Right lung (tissue), 5 donors: Measurements from ENCODE around the gene BHLHE40. TPM values are rescaled to one million over a fixed set of nuclear protein-coding genes. Genes with fewer than 3 reads are reported as not detected.
"Not testable (repeated sequence)": the region's sequence is repeated elsewhere in the genome, so short reads cannot be mapped to it uniquely, and the experiment has no call there.

Source experiments
- DNase-seq, 2 donors: peaks; one replicate each; pipeline ENCODE4 v3.0.0-alpha.2; 2013
- polyA plus RNA-seq, 5 donors: library from polyadenylated mRNA; unstranded; fragments of 120-200 nt; gene quantifications; one replicate each; pipeline versions ENCODE4 v1.2.1 to v1.2.3, GENCODE V29; 2013; ENCODE audit warnings: inconsistent platforms in 1 of 5, low replicate concordance in 1 of 5; ENCODE audit not compliant: insufficient read length in 5 of 5, insufficient read depth in 1 of 5

BHLHE40 gene
- polyA plus RNA-seq, 5 donors, result 9.7 to 31.7 (median 20.7) TPM

- DNase-seq, result no peak
Measured at GRCh38 chr3:4957978-4958377, 21.3 kb upstream of the BHLHE40 start.

- no peak for DNase-seq
Measured at GRCh38 chr3:4959180-4959579, 20.1 kb upstream of the BHLHE40 start.

DNA sequence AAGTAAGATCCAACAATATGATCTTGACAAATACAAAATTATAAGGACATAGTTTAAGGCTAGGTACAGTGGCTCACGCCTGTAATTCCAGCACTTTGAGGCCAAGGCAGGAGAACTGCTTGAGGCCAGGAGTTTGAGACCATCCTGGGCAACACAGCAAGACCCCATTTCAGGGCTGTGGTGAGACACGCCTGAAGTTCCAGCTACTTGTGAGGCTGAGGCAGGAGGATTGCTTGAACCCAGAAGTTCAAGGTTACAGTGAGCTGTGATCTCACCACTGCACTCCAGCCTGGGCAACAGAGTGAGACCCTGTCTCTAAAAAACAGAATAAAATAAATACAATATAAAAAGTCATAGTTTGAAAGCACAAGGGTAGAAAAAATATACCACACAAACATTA, 17.4 kb upstream of the BHLHE40 start:
- DNase-seq, result not testable (repeated sequence)

DNA sequence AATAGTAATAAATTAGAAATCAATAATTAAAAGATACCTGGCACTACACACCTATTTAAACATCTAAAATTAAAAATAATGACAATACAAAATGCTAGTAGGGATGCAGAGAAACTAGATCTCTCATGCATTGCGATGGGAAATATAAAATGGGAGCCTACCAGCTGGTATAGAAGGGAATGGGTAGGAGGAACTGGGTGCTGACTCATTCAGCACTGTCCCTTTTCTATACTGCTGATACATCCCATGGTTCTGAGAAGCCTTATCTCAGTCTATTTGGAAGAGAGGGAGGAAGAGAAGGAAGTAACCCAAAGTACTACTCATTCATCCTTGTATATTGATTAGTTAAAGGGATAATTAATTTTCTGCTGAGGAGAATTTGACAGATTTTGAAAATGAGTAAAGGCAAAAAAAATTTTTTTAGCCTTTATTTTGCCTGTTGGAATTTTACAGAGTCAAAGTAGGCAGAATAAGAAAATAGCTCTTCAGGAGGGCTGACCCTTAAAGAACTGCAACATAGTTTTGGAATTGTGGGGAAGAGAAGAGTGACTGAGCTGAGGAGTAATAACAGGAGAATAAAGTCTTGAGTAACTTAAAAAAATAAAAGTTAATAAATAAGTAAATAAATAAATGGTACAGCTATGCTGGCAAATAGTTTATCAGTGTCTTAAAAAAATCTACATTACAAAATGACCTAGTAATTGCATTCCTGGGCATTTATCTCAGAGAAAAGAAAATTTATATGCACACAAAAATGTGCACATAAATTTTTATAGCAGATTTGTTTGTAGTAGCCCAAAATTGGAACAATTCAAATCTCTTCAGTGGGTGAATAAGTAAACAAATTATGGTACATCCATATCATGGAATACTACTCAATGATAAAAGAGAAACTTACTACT, 15.3 kb upstream of the BHLHE40 start:
- no peak for DNase-seq

GRCh38 chr3:4966006-4966405, 13.2 kb upstream of the BHLHE40 start:
- not testable (repeated sequence) for DNase-seq

DNA sequence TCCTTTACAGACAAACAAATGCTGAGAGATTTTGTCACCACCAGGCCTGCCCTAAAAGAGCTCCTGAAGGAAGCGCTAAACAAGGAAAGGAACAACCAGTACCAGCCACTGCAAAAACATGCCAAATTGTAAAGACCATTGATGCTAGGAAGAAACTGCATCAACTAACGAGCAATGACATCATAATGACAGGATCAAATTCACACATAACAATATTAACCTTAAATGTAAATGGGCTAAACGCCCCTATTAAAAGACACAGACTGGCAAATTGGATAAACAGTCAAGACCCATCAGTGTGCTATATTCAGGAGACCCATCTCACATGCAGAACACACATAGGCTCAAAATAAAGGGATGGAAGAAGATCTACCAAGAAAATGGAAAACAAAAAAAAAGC, 11.6 kb upstream of the BHLHE40 start:
- not testable (repeated sequence) for DNase-seq

DNA sequence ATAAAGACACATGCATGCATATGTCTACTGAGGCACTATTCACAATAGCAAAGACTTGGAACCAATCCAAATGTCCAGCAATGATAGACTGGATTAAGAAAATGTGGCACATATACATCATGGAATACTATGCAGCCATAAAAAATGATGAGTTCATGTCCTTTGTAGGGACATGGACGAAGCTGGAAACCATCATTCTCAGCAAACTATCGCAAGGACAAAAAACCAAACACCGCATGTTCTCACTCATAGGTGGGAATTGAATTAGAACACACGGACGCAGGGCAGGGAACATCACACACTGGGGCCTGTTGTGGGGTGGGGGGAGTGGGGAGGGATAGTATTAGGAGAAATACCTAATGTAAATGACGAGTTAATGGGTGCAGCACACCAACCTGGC, 7.8 kb upstream of the BHLHE40 start:
- DNase-seq, result not testable (repeated sequence)

DNA sequence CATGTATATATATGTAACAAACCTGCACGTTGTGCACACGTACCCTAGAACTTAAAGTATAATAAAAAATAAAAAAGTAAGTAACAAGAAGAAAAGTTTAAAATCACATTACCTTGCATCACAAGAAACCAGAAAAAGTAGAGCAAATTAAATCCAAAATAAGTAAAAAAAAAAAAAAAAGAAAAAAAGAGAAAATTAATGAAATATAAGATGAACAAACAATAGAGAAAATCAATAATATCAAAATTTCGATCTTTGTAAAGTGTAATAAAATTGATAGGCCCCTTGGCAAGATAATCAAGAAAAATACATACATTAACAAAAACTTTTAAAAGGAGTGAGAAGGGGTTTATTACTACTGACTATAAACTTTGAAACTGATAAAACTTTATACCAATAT, 7.4 kb upstream of the BHLHE40 start:
- no peak for DNase-seq

DNA sequence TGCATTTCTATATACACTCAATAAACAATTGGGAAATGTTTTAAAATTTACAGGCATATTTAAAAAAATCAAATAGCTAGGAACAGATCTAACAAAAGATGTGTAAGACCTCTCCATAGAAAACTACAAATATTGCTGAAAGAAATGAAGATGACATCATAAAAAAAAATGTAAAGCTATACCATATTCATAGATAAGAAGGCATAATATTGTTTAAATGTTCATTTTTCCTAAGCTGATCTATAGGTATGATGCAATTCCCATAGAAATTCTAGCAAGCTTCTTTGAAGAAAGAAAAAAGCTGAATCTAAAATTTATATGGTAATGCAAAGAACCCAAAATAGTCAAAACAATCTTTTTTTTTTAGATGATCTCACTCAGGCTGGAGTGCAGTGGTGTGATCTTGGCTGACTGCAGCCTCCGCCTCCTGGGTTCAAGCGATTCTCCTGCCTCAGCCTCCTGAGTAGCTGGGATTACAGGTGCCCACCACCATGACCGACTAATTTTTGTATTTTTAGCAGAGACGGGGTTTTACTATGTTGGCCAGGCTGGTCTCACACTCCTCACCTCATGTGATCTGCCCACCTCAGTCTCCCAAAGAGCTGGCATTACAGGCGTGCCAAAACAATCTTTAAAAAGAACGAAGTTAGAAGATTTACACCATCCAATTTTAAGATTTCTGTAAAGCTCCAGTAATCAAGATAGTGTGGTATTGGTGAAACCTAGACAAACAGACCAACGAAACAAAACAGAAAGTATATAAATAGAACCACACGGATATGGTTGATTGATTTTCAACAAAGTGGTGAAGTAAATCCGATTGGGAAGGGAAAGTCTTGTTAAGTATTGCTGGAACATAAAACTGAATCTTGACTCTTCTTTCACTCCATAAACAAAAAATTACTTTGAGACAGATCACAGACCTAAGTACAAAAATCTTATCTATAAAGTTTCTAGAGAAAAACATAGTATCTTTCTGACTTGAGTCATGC, 6.3 kb upstream of the BHLHE40 start:
- no peak for DNase-seq

- no peak for DNase-seq
Measured at GRCh38 chr3:4974154-4974553, 5.1 kb upstream of the BHLHE40 start.

- DNase-seq, result no peak
Measured at GRCh38 chr3:4976109-4976508, 3.1 kb upstream of the BHLHE40 start.

- peak; percentile 70 to 71 for DNase-seq
Measured at GRCh38 chr3:4977001-4977852, 2.0 kb upstream of the BHLHE40 start.

- DNase-seq, result peak in 1 of 2 donors; percentile 36
Measured at GRCh38 chr3:4977853-4978203, 1.4 kb upstream of the BHLHE40 start.

DNA sequence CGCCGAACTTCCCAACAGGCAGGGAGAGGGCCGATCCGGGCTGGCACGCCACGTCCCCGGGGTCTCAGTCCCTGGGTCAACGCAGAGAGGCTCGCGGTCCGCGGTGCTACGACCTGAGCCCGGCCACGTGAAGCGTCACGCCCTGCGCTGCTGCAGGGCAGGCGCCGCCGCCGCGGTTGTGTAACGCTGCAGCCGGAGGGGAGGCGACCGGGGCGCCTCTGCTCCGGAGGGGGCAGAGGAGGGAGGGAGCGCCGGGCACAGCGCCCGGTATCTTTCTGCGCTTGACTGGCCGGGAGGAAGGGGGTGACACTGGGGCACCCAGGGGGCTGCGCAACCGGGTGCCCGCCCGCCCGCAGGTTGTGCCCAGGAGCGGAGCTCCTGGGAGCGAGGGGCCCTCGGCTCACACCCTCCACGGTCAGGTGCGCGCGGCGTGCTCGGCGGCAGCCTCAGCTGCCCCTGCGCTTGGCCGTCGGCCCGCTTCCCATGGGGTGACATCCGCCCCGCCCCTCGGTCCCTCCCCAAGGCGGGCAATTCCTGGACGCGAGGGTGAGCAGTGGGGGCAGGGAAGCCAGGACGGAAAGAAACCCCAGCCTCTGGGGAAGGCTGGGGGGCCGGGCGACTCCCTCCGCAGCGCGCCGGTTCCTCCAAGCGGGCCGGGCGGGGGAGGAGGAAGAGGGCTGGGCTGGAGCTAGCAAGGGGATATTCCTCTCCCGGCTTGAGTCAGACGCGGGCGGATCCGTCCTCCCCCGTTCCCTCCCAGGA, 852 bp upstream of the BHLHE40 start:
- DNase-seq, result peak; percentile 83 to 89

- DNase-seq, result peak; percentile 56 to 68
Measured at GRCh38 chr3:4978966-4979427, 240 bp upstream of the BHLHE40 start.

DNA sequence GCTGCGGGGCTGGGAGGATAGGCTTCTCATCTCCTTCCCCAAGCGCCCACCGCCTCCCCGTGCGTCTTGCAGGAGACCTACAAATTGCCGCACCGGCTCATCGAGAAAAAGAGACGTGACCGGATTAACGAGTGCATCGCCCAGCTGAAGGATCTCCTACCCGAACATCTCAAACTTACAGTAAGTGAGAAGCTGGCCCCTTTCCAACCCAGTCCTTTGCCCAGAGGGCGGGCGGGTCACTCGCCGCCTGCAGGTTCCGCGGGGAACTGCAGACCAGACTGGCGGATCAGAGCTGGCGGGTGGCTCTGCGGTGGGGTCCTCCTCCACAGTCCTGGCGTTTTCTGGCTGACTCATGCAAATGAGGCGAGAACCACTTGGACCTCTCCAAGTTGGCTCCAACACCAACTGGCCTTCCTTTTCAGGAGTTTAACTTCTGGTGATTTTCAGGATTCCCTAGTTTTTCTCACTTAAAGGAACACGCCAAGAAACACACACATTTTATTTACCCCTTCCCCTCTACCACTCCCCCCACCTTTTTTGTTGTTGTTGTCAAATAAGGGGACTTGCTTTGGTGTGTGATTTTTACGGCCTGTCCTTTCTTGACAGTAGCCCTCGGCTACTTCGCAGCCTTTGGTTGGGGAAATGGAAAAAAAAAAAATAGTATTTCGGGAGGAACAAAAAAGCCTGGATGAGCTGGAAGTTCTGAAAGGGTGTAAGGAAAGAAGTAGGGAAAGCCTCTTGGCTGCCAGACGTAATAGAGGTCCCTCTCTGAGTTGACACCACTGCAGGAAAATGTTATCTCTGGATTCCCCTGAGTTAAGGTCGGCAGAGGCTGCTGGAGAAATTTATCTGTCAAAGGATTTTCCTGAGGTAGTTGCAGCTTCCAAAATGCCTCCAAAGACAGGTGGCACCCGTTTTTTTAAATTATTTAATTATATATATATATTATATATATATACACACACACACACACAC, 1.3 kb downstream of the BHLHE40 start:
- peak; percentile 69 to 72 for DNase-seq

DNA sequence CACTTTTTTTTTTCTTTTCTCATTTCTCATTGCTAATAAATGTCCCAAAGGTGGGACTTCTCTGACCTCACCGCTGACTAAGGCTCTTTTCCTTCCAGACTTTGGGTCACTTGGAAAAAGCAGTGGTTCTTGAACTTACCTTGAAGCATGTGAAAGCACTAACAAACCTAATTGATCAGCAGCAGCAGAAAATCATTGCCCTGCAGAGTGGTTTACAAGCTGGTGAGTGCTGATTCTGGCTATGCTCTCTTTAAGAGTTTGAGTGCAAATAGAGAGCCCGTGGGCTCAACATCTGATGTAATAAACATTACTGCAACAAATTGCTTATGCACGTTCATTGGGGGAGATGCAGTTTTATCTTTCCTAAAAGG, 2.0 kb downstream of the BHLHE40 start:
- DNase-seq, result no peak

DNA sequence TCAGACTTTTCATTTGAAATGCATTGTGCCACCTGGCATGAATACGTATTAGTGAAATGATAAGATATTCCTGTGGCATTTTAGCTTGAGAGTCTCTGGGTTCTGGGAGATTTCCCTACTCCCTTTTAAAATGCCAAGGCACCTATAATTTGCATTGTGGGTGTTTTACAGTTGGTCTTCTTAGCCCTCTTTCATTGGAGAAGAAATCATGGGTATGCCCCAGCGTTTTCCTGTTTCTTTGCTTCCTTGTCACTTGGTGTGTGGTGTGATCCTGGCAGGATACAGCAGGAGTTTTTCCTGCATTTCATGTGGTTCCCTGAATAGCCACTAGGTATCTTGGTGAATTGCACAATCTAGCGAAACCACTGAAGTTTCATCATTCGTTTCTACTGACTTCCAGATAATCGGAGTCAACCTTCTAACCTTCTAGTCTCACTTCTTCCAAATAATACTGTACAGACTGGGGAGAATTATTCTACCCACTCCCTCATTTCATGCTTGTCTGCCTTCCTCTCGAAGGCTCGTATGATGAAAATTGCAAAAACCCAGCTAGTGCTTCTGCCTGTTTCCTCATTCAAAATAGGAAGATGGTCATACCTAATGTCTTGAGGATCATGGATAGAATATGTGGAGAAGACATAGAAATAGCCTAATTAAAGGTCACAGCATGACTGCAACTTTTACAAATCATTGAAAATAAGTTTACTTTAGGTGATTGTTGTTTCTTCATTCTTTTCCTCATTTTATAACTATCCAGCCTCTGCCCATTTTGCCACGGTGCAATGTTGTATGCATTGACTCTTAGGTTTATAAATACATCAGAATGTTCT, 2.6 kb downstream of the BHLHE40 start:
- DNase-seq, result no peak
